A549 (cell line): Measurements from ENCODE around the gene FAM216A. TPM values are rescaled to one million over a fixed set of nuclear protein-coding genes. Genes with fewer than 3 reads are reported as not detected.

ENCODE experiments used
- ATAC-seq, 2 experiments: fragments of 200-7000 bp in 1 of 2; fragments of >200 bp in 1 of 2; cut with Nextera tagmentation in 1 of 2; cut with Tn5 transposase in 1 of 2; 3 replicates each; pipeline versions ENCODE4 v1.8.0 to v1.9.1; 2018 to 2020; ENCODE audit warnings: mild to moderate bottlenecking in 1 of 2, moderate library complexity in 1 of 2
- CTCF ChIA-PET: fragments of 300-600 bp; sonication (Branson Sonifier 250); formaldehyde crosslinking; extraction: SDS; loops from one replicate; lab custom pipeline; 2021; ENCODE audit warnings: antibody characterized with exemption, inconsistent platforms; lab: Yijun Ruan, JAX
- POLR2A ChIA-PET: fragments of 350-600 bp; formaldehyde crosslinking; extraction: SDS; loops from one replicate; lab custom pipeline; 2021; ENCODE audit warnings: antibody characterized with exemption, inconsistent platforms; lab: Yijun Ruan, JAX
- DNase-seq, 2 experiments: peaks; one replicate each; pipeline versions ENCODE4 v3.0.0 to v3.0.0-alpha.2; 2011 to 2016; ENCODE audit warnings: low read depth in 1 of 2, low spot score in 1 of 2
- FAIRE-seq: peaks from 2 replicates; lab custom pipeline; 2011; peaks lifted over from hg19 to GRCh38; lab: Jason Lieb, UNC
- H3K27ac ChIP-seq, 2 experiments: fragments of >200 bp; sonication (Bioruptor Twin); formaldehyde crosslinking; 3 replicates each; pipeline ENCODE4 v1.5.1; 2016 to 2017
- H3K4me1 ChIP-seq: fragments of >200 bp; sonication (Bioruptor Twin); formaldehyde crosslinking; 3 replicates; pipeline ENCODE4 v1.6.1; 2016
- H3K4me2 ChIP-seq: fragments of >200 bp; sonication (Bioruptor Twin); formaldehyde crosslinking; 3 replicates; pipeline ENCODE4 v1.6.1; 2016
- H3K4me3 ChIP-seq: fragments of >200 bp; sonication (Bioruptor Twin); formaldehyde crosslinking; 3 replicates; pipeline ENCODE4 v1.5.1; 2016
- H3K9me3 ChIP-seq: fragments of >200 bp; sonication (Bioruptor Twin); formaldehyde crosslinking; 3 replicates; pipeline ENCODE4 v1.6.1; 2016
- BCL3 ChIP-seq: fragments of >200 bp; sonication (Bioruptor Twin); formaldehyde crosslinking; IDR thresholded peaks from 3 replicates; pipeline ENCODE4 v1.6.1; 2016
- BHLHE40 ChIP-seq: IDR thresholded peaks from 2 replicates; pipeline ENCODE4 v1.6.1; 2012; ENCODE audit warnings: low read depth, low read length, inconsistent platforms
- CEBPB ChIP-seq, 2 experiments: fragments of >200 bp in 1 of 2; sonication (Bioruptor Twin) in 1 of 2; formaldehyde crosslinking in 1 of 2; IDR thresholded peaks; 2 replicates each; pipeline ENCODE4 v1.6.1; 2012 to 2016
- CTCF ChIP-seq: fragments of >200 bp; sonication (Bioruptor Twin); formaldehyde crosslinking; IDR thresholded peaks from 3 replicates; pipeline ENCODE4 v1.5.1; 2016
- ELK1 ChIP-seq: fragments of 150-350 bp; IDR thresholded peaks from 2 replicates; pipeline ENCODE4 v1.6.1; 2014; ENCODE audit warnings: low read depth, mild to moderate bottlenecking, low read length
- JUN ChIP-seq, 2 experiments: fragments of >200 bp; sonication (Bioruptor Twin); formaldehyde crosslinking; IDR thresholded peaks; 2 replicates in 1 of 2; 3 replicates in 1 of 2; pipeline ENCODE4 v1.6.1; 2016 to 2017
- JUNB ChIP-seq: fragments of >200 bp; sonication (Bioruptor Twin); formaldehyde crosslinking; IDR thresholded peaks from 2 replicates; pipeline ENCODE4 v1.6.1; 2016
- KDM5A ChIP-seq: fragments of 200-600 bp; sonication (generic); IDR thresholded peaks from 2 replicates; pipeline ENCODE4 v1.6.1; 2016; ENCODE audit warnings: antibody characterized with exemption, mild to moderate bottlenecking
- MAX ChIP-seq: IDR thresholded peaks from 2 replicates; pipeline ENCODE4 v1.6.1; 2012
- PHF8 ChIP-seq: fragments of 200-600 bp; sonication (generic); IDR thresholded peaks from 2 replicates; pipeline ENCODE4 v1.6.1; 2016; ENCODE audit warnings: low read depth, mild to moderate bottlenecking, antibody characterized with exemption, moderate library complexity, borderline replicate concordance
- POLR2A ChIP-seq: IDR thresholded peaks from 2 replicates; pipeline ENCODE4 v1.6.1; 2012; ENCODE audit warnings: mild to moderate bottlenecking, low read length
- RAD21 ChIP-seq, 2 experiments: fragments of >200 bp in 1 of 2; sonication (Bioruptor Twin) in 1 of 2; formaldehyde crosslinking in 1 of 2; IDR thresholded peaks in 1 of 2; conservative IDR thresholded peaks in 1 of 2; 2 replicates in 1 of 2; 3 replicates in 1 of 2; pipeline ENCODE4 v1.6.1; 2012 to 2018; ENCODE audit warnings: inconsistent platforms in 1 of 2
- REST ChIP-seq: fragments of 200-600 bp; sonication (generic); IDR thresholded peaks from 2 replicates; pipeline ENCODE4 v1.6.1; 2016; ENCODE audit warnings: antibody characterized with exemption, mild to moderate bottlenecking, moderate library complexity
- SMC3 ChIP-seq: fragments of >200 bp; sonication (Bioruptor Twin); formaldehyde crosslinking; IDR thresholded peaks from 3 replicates; pipeline ENCODE4 v1.6.1; 2018; ENCODE audit warnings: inconsistent platforms
- TFCP2L1 ChIP-seq: fragments of 250-450 bp; sonication (Bioruptor Pico); IDR thresholded peaks from 2 replicates; pipeline ENCODE4 v1.5.0; 2021; ENCODE audit warnings: mild to moderate bottlenecking
- ZNF302 ChIP-seq: fragments of 250-450 bp; sonication (Bioruptor Pico); IDR thresholded peaks from 2 replicates; pipeline ENCODE4 v1.9.0; 2021; ENCODE audit warnings: inconsistent platforms, mild to moderate bottlenecking, moderate library complexity
- ZSCAN20 ChIP-seq: fragments of 250-450 bp; sonication (Bioruptor Pico); IDR thresholded peaks from 2 replicates; pipeline ENCODE4 v1.8.0; 2022; ENCODE audit warnings: mild to moderate bottlenecking, moderate library complexity
- WGBS: methylation state at CpG from one replicate; pipeline ENCODE4 v1.1.6; 2017; ENCODE audit errors: missing lambda C conversion rate; 5-methylcytosine and 5-hydroxymethylcytosine counted together
- polyA plus RNA-seq, 4 experiments: library from polyadenylated mRNA; depleted of rRNA in 3 of 4; stranded (reverse); fragments of >200 nt; fragmentation: RNase III in 1 of 4; extraction: RNeasy Plus Mini Kit Qiagen cat#74134 plus additional on column Dnase treatment in 1 of 4; gene quantifications; 2 replicates in 3 of 4; 3 replicates in 1 of 4; pipeline ENCODE4 v1.2.3, GENCODE V29; 2011 to 2017

FAM216A gene
- polyA plus RNA-seq, 2 of the 4 experiments (the other 2 are of a cell fraction) = 18.1 to 40.6 TPM

GRCh38 chr12:110449799-110450497, 18.7 kb upstream of the FAM216A start, which contains the start of gene ARPC3:
TSS of gene ARPC3 (minus strand) at chr12:110450337. CDS start at chr12:110450260, 77 bp downstream.
- H3K27ac ChIP-seq = peak within 1 kb of the TSS; percentile 88 to 98
- TF ChIP-seq KDM5A (peak; percentile 32; the same call in 1 of the 2 replicates), JUN (IDR thresholded peaks at IDR 0.05) (peak; percentile 47 to 85; a peak in 4 of 5 replicates), PHF8 (peak; percentile 64), ELK1 (no peak), CTCF (peak; percentile 73), JUNB (no peak), BCL3 (peak; percentile 68; the same call in 1 of the 3 replicates), MAX (peak; percentile 88), RAD21 (conservative IDR thresholded peaks at IDR 0.05 in 1 of 2, IDR thresholded peaks at IDR 0.05 in 1 of 2) (peak; percentile 84 to 89), BHLHE40 (no peak), REST (0 out of 2 replicates have a peak, but pooled peaks have one; percentile 28), TFCP2L1 (CRISPR knock-in tag) (peak; percentile 73; the same call in 1 of the 2 replicates), SMC3 (peak; percentile 59), CEBPB (IDR thresholded peaks at IDR 0.05) (peak in 1 of 2 experiments; percentile 29; a peak in 1 of 4 replicates), POLR2A (peak; percentile 50; the same call in 1 of the 2 replicates)
- H3K9me3 ChIP-seq = no peaks in the 10 kb centered on the region
- DNase-seq = peak; percentile 86 to 98
- H3K4me1 ChIP-seq = peaks cover 13% of the 10 kb centered on the region; the same call in 1 of the 3 replicates
- under 1% methylated on average over 42 of the region's 51 CpGs for WGBS
- peak; percentile 97 to 100 for ATAC-seq
- peak within 1 kb of the TSS; percentile 76 for H3K4me2 ChIP-seq
- CTCF ChIA-PET = interaction anchor here (0.6 to 12.5 kb wide), 58 partner anchors 9 to 1997 kb away, joined by 3 to 160 read pairs (median 4); partner anchors contain the start of genes ANAPC7, FAM216A and GPN3
- POLR2A ChIA-PET = interaction anchor here (0.6 to 2.4 kb wide), 8 partner anchors 9 to 397 kb away, joined by 3 to 29 read pairs (median 4); partner anchors contain the start of genes CCDC63, FAM216A, GPN3 and TCTN1
- no peak for FAIRE-seq
- H3K4me3 ChIP-seq = peak within 1 kb of the TSS; percentile 73

- no peak overlapping the region for H3K4me3 ChIP-seq
- CTCF ChIA-PET = interaction anchor here (0.8 to 12.5 kb wide), 10 partner anchors 15 to 383 kb away, joined by 3 to 160 read pairs (median 6); partner anchors contain the start of genes FAM216A and GPN3
- H3K27ac ChIP-seq = no peak overlapping the region
- TF ChIP-seq BHLHE40 (no peak), ZSCAN20 (CRISPR knock-in tag) (no peak), ZNF302 (no peak), PHF8 (no peak), ELK1 (no peak)
- FAIRE-seq = no peak
- H3K9me3 ChIP-seq = no peaks in the 10 kb centered on the region
- no peak overlapping the region for H3K4me2 ChIP-seq
- no peak for ATAC-seq
- peaks cover 13% of the 10 kb centered on the region; the same call in 1 of the 3 replicates for H3K4me1 ChIP-seq
- WGBS = 75% methylated on average over 1 of the region's 1 CpG
- POLR2A ChIA-PET = interaction anchor here (0.5 to 2.4 kb wide), 2 partner anchors 17 to 90 kb away, joined by 3 to 29 read pairs; partner anchors contain the start of genes FAM216A and GPN3
- DNase-seq = no peak
Measured at GRCh38 chr12:110451263-110451662, 17.4 kb upstream of the FAM216A start.
